ENCODE measurements around the gene RNF214.
A peak's percentile ranks its signal among the peaks of the same experiment; 100 is the strongest.
"Not testable (repeated sequence)": the region's sequence is repeated elsewhere in the genome, so short reads cannot be mapped to it uniquely, and the experiment has no call there.

RNF214 gene

DNA sequence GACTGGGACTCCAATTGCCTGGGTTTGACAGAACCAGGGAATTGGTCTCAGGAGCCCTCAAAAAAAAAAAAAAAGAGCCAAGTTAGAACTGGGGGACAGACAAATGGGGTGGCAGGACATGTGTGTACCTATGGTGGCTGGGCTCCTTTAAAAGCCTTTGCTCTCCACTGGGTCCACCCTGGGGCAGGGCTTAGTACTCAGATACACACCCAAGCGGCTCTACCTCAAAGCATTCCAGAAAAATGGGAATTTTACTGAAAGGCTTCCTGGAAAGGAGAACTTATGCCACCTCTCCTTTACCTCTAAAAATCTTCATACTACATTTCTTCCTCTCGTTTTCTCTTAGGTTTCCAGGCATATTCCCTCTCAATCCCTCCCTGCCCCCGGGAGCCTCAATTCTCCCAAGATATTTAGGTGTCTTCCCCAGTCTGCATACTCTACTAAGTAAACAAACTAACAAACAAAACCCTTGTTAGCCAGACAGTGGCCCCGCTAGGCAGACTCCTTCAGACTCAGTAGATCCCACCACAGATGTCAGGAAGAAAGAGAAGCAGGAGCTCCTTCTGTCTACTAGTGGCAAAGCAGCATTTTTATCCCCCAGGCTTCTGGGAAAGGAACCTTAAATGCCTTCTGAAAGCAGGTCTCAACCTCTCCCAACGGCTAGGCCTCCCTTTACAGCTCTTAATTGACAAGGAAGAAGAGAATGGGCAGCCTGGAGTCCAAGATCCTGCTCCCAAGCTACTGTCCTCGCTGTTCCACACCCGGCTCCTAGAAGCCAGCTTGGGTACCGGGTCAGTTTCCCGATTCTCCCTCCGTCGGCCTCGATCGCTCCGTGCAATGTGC lies 1.3 kb upstream of the RNF214 start:
- DNase-seq (ENCODE audit: low spot score), result peak; percentile 16

GRCh38 chr11:117231842-117232091 lies 704 bp upstream of the RNF214 start, which contains the start of gene PCSK7:
PCSK7 (minus strand) TSS chr11:117232073; CDS start chr11:117229844, 2,229 bp downstream.
- no peak for DNase-seq (ENCODE audit: low spot score)

DNA sequence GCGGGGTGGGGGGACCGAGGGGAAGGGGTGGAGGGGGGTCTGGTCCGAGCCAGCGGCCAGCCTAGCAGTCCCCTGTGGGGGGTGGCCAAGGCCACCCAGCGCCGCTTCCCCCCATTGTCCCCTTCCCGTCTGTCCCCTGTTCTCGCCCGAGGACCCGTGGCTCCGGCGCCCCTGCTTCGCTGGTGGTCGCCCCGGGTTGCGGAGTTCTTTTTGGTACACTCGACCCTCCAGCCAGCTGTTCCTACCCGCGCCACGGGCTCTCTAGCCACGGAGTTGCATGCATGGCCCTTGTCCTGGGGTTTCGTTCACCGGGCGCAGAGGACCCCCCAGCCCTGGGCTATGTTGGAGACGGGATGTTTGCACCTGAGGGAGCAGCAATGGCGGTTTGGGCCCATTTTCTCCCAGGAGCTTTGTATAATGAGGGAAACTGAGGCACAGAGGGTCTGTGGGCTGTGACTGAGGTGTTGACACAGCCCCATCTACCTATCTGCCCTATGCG lies 489 bp downstream of the RNF214 start:
- DNase-seq (ENCODE audit: low spot score), result no peak

GRCh38 chr11:117238221-117238620 lies 5.8 kb downstream of the RNF214 start:
- no peak for DNase-seq (ENCODE audit: low spot score)

- no peak for DNase-seq (ENCODE audit: low spot score)
These were observed 6.8 kb downstream of the RNF214 start for GRCh38 chr11:117239295-117239694.

- DNase-seq (ENCODE audit: low spot score), result no peak
These were observed 15.9 kb downstream of the RNF214 start for GRCh38 chr11:117248341-117248740.

DNA sequence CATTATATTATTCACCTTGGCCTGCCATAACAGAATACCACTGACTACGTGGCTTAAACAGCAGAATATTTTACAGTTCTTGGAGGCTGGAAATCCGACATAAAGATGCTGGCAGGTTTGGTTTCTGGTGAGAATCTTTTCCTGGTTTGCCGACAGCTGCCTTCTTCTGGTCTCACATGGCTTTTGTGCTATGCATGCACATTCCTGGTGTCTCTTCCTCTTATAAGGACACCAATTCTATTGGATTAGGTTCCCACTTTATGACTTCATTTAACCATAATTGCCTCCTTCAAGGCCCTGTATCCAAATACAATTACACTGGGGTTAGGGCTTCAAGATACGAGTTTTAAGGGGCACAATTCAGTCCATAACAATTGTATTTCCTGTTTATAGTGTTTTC lies 17.1 kb downstream of the RNF214 start:
- no peak for DNase-seq (ENCODE audit: low spot score)

DNA sequence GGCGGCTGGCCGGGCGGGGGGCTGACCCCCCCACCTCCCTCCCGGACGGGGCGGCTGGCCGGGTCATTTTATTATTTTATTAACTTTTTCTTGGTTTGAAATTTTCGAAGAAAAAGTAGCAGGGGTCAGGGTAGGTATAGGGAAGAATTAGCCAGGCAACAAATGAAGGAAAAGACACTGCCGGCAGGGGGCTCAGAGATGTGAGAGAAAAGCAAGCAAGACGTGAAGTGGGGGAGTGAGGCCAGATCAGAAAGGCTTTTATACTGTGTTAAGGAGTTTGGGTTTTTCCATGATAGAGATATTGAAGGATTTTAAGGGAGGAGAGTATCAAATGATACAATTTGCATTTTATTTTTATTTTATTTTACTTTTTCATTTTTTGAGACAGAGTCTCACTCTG lies 19.0 kb downstream of the RNF214 start:
- DNase-seq (ENCODE audit: low spot score), result no peak

DNA sequence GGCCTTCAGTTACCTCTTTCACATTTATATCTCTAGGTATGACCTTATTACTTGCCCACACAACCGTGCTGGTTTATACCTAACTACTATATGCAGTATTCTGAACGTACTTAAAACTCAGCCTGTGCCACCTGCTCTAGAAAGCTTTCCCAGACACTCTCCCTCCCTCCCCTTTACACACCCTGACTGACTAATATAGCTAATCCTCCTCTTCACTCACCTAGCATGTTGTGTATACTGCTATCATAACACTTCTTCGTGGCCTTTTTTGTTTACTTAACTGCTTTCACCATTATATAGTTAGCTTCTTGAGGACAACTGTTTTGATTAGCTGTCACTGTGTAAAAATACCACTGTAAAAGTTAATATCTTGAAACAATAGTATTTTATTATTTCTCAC lies 23.5 kb downstream of the RNF214 start:
- DNase-seq (ENCODE audit: low spot score), result no peak

DNA sequence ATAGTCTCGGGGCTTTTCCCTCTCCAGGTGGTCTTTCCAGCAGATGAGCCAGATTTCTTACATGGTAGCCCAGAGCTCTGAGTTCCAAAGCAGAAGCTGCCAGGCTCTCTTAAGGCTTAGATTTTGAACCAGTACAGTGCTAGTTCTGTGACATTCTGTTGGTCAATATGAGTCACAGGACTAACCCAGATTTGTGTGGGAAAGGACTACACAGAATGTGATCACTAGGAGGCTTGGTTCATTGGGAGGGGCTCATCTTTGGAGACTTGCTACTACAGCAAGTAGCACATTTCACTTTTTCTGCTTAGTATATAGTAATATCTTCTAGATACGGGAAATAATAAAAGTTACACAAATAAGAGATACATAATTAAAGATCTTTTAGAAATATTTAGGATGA lies 24.1 kb downstream of the RNF214 start:
- no peak for DNase-seq (ENCODE audit: low spot score)

GRCh38 chr11:117258576-117258975 lies 26.1 kb downstream of the RNF214 start:
- no peak for DNase-seq (ENCODE audit: low spot score)

DNA sequence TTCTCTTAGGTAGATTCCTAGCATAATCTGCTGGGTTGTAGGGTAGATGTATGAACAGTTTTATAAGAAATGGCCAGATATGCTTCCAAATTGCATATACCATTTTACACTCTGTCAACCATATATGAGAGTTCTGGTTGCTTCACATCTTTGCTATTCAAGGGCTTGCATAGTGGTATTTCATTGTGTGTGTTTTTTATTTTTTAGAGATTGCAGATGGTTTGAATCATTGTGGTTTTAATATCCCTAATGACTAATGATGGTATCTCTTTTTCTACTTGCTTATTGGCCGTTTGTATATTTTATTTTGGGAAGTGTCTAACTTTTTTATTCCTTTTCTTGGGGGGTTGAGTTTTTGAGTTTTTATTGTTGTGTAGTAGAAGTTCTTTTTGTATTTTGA lies 26.9 kb downstream of the RNF214 start:
- DNase-seq (ENCODE audit: low spot score), result no peak

DNA sequence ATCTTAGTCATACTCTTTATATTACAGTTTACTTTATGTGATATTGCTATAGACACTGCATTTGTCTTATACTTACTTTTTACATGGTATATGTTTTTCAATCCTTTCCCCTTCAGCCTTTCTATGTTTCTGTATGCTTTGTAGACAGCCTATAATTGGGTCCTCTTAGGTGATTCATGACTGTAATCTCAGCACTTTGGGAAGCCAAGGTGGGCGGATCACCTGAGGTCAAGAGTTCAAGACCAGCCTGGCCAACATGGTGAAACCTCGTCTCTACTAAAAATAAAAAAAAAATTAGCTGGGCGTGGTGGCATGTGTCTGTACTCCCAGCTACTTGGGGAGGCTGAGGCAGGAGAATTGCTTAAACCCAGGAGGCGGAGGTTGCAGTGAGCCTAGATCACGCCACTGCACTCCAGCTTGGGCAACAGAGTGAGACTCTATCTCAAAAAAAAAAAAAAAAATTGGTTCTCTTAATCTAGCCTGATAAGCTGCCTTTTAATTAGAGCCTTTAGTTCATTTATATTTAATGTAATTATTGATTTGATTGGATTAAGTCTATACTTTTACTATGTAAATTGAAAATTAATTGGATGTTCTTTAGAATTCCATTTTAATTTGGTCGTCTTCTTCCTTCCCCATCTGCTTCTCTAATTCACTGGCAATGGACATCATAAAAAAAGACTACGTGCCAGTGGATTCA lies 32.3 kb downstream of the RNF214 start:
- not testable (repeated sequence) for DNase-seq (ENCODE audit: low spot score)

DNA sequence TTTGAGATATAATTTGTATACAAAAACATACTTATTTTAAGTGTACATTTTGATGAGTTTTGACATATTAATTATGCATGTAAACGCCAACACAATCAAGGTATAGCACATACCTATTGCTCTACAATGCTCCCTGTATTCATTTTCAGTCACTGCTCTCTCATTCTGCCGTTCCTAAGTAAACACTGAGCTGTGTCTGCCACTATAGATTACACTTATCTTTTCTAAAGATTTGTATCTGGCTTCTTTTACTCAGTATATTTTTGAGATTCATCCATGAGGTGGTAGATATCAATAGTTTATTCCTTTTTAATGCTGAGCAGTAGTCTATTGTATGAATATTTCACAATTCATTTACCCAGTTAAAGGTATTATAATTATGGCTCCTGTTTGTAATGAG lies 33.3 kb downstream of the RNF214 start:
- DNase-seq (ENCODE audit: low spot score), result no peak

GRCh38 chr11:117269856-117270255 lies 37.4 kb downstream of the RNF214 start:
- no peak for DNase-seq (ENCODE audit: low spot score)

- DNase-seq (ENCODE audit: low spot score), result no peak
These were observed 38.7 kb downstream of the RNF214 start for GRCh38 chr11:117271208-117271607.

DNA sequence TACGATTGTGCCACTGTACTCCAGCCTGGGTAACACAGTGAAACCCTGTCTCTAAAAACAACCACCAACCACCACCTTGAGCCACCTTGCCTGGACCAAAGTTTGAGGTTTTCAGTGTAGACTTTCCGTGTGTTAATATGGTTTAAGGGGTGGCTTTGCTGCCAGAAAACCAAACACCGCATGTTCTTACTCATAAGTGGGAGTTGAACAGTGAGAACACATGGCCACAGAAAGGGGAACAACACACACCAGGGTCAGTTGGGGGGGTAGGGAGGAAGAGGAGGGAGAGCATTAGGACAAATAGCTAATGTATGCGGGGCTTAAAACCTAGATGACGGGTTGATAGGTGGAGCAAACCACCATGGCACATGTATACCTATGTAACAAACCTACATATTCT lies 39.7 kb downstream of the RNF214 start:
- DNase-seq (ENCODE audit: low spot score), result not testable (repeated sequence)

GRCh38 chr11:117273550-117274289 lies 41.2 kb downstream of the RNF214 start:
- DNase-seq (ENCODE audit: low spot score), result no peak

DNA sequence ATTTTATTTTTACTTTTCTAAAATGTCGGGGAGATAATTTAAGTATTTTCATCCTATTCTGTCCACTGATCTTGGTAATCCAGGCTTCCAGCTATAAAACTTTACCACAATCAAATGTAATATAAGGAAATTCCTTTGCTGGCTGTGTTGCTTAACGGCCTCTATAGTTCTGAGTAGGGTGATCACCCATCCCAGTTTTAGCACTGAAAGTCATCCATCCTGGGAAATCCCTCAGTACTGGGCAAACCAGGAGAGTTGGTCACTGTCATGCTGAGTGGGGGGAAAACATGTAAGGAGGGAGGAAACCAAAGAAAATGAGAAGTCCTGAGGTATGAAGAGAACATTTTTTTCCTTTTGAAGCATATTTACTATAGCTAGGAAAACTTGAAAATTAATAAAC lies 45.9 kb downstream of the RNF214 start:
- no peak for DNase-seq (ENCODE audit: low spot score)

- no peak for DNase-seq (ENCODE audit: low spot score)
These were observed 47.4 kb downstream of the RNF214 start for GRCh38 chr11:117279711-117280376.

- DNase-seq (ENCODE audit: low spot score), result no peak
These were observed 48.7 kb downstream of the RNF214 start for GRCh38 chr11:117281159-117281558.

DNA sequence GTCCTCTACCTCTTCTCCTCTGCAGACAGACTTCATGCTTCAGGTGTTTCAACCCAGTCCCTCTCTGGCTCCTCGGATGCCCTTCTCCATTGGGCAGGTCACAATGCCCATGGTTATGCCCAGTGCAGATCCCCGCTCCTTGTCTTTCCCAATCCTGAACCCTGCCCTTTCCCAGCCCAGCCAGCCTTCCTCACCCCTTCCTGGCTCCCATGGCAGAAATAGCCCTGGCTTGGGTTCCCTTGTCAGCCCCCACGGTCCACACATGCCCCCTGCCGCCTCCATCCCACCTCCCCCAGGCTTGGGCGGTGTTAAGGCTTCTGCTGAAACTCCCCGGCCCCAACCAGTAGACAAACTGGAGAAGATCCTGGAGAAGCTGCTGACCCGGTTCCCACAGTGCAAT lies 49.4 kb downstream of the RNF214 start:
- DNase-seq (ENCODE audit: low spot score), result no peak

Measured in LoVo (cell line).